ENCODE data around the gene IL36A. TPM values are rescaled to one million over a fixed set of nuclear protein-coding genes. Genes with fewer than 3 reads are reported as not detected.

IL36A gene, protein sequence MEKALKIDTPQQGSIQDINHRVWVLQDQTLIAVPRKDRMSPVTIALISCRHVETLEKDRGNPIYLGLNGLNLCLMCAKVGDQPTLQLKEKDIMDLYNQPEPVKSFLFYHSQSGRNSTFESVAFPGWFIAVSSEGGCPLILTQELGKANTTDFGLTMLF
- 167 TPM for total RNA-seq

GRCh38 chr2:113005030-113005509, at the start of gene IL36A:
IL36A (plus strand) TSS chr2:113005459; CDS start chr2:113005872, 413 bp downstream.
- peak; percentile 83 for ATAC-seq

- ATAC-seq = no peak
These were observed 47.7 kb upstream of the IL36A start for GRCh38 chr2:112957511-112957910.

- ATAC-seq = peak; percentile 77
These were observed 46.7 kb upstream of the IL36A start for GRCh38 chr2:112958428-112959108.

GRCh38 chr2:112959109-112959812, 46.0 kb upstream of the IL36A start:
- ATAC-seq = no peak

- no peak for ATAC-seq
These were observed 44.9 kb upstream of the IL36A start for GRCh38 chr2:112960230-112960825.

DNA sequence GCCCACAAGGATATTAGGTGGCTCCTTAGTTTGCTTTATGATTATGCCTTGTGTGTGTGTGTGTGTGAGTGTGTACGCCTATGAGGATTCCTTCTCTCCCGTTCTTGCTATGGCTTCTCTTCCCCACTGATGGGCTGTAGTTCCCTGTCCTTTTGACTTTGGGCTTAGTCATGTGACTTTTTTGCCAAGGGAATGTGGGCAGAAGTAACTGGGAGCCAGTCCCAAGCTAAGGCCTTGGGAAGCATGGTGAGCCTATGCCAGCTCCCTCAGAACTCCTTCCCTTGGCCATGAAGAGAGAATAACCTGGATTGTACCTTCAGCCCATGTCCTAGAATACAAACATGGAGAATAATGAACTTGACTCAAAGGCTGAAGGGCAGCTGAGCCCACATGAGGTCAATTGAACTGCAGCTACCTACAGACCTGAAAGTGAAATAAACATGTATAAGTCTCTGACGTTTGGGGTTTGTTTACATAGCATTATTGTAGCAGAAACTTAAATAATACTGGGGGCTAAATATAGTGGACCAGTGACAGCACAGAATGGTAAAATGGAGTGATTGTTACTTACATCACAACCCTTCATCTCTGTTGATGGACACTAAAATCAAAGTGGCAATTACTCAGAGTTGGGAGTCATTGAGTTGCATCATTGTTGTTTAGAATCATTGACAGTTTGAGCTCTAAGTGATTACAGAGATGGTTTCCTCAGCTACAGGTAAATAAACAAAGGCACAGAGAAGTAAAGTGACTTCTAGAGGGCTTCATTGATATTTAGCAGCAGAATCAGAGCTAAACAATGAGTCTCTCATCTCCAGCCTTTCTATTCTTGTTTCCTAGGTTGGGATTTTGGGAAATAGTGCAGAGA, 42.7 kb upstream of the IL36A start:
- no peak for ATAC-seq

DNA sequence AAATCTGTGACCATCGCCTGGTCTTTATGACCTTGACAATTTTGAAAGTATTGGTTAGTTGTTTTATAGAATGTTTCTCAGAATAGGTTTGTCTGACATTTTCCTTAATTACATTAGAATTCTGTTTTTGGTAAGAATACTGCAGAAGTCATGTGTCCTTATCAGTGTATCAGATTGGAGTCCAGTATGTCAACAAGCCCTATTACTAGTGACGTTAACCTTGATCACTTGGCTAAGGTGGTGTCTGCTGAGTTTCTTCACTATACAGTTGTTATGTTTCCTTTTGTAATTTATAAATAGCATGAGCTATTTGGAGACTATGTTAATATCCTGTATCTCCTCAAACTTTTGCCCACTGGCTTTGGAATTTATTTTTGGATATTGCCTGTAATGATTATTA, 38.2 kb upstream of the IL36A start:
- no peak for ATAC-seq

GRCh38 chr2:112972423-112973086, 32.7 kb upstream of the IL36A start:
- peak; percentile 69 for ATAC-seq

DNA sequence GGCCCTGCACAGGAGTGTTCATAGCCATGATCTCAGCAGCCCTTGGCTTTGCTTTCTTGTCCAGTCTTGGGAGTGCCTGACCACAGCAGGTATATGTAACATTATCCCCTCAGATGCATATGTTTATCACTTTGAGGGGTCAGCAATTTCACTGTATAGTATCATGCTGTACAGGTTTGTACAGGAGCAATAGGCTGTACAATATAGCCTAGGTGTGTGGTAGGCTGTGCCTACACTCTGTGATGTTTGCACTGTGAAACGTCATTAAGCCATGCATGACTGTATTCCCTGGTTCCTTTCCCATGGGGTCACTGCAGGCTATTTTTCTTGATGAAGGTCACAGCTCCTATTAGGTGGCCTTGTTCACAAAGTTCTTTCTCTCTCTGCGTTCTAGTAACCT, 32.1 kb upstream of the IL36A start:
- ATAC-seq = peak; percentile 67

DNA sequence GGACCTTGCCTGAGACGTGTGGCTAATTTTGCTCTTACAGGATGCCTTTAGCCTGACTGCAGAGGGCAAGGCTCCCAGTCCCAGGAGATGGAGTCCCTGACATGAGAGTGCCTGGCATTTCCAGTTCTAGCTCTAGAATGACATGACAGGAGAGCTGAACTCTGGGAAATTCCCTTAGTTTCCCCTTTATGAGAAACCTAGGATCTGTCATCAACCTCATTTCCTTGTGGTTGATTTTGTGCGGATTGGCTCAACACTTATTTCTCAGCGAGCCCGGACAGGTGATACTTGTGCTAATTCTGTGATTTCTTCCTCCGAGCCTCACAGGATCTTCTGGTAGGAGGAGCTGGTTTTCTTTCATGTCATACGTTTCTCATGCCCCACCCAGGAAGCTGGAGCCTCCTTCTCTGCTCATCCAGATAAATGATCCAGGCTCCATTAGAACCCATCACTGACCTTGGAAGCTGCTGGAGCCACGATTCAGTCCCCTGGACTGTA, 27.7 kb upstream of the IL36A start, which contains the start of gene IL36G:
IL36G (plus strand) TSS at position 448 of the 498 bp plus-strand sequence. CDS start 633 bp downstream, outside the sequence.
- peak; percentile 86 for ATAC-seq

- no peak for ATAC-seq
These were observed 25.5 kb upstream of the IL36A start for GRCh38 chr2:112979731-112980130.

DNA sequence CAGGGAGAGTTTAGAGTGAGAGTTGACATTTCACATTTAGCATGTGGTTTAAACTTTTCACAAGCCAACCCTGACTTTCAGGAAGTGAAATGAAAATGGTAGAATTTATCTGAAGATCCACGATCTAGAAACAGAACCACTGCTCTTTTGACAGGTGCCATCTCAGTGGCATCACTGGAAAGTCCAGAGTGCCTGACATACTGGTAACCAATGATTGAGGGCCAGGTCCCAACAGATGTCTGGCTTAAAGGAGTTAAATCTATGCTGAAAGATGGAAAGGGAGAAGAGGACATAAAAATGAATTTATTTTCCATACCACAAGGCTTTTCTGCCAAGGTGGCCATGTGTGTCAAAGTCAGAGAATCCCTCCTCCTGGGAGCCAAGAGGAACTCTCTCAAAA, 24.7 kb upstream of the IL36A start:
- no peak for ATAC-seq

GRCh38 chr2:112985090-112985489, 20.2 kb upstream of the IL36A start:
- no peak for ATAC-seq

- ATAC-seq = no peak
These were observed 15.6 kb upstream of the IL36A start for GRCh38 chr2:112989611-112990010.

GRCh38 chr2:112993831-112994230, 11.4 kb upstream of the IL36A start:
- no peak for ATAC-seq

- peak; percentile 65 for ATAC-seq
These were observed 10.6 kb upstream of the IL36A start for GRCh38 chr2:112994648-112995047.

GRCh38 chr2:112995346-112995920, 9.8 kb upstream of the IL36A start:
- ATAC-seq = no peak

DNA sequence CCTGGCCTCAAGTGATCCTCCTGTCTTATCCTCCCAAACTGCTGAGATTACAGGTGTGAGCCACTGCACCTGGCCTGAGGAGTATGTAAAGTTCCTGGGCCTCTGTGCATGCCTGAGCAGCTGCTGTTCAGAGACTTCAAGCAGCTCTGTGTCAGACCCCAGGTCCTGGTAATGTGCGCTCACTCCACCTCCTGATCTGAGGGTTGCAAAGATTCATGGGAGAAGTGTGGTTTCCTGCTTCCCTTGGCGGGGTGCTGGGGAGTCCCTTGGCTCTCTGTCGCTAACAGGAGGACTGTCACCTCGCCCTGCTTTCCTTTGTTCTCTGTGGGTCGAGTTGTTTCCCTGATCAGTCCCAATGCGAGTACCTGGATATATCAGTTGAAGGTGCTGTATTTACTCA, 8.6 kb upstream of the IL36A start:
- no peak for ATAC-seq

DNA sequence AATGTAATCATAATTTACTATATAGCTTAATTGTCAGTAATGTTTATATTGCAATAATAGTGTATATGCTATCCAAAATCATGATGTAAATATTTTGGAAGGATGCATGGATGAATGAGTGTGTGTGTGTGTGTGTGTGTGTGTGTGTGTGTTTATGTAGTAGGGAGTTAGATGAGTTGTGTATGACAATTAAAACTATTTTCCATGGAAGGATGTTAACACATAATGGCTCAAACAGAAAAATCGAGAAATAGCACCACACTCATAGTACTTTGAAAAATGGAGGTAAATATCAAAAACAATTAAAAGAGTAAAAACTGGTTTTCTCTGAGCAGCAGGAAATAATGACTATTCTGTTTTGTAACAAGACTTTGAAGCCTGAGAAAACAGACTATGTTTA, 8.1 kb upstream of the IL36A start:
- ATAC-seq = no peak

- no peak for ATAC-seq
These were observed 4.8 kb upstream of the IL36A start for GRCh38 chr2:113000436-113000835.

- ATAC-seq = no peak
These were observed 2.6 kb upstream of the IL36A start for GRCh38 chr2:113002677-113003076.

Data from esophagus mucosa (tissue), 1 donor.